Medulla oblongata (tissue), 1 donor: Measurements from ENCODE around the gene NUP88.

ENCODE experiments used
- DNase-seq: peaks from one replicate; pipeline ENCODE4 v3.0.0-alpha.2; 2015; ENCODE audit errors: extremely low spot score

Gene NUP88

DNA sequence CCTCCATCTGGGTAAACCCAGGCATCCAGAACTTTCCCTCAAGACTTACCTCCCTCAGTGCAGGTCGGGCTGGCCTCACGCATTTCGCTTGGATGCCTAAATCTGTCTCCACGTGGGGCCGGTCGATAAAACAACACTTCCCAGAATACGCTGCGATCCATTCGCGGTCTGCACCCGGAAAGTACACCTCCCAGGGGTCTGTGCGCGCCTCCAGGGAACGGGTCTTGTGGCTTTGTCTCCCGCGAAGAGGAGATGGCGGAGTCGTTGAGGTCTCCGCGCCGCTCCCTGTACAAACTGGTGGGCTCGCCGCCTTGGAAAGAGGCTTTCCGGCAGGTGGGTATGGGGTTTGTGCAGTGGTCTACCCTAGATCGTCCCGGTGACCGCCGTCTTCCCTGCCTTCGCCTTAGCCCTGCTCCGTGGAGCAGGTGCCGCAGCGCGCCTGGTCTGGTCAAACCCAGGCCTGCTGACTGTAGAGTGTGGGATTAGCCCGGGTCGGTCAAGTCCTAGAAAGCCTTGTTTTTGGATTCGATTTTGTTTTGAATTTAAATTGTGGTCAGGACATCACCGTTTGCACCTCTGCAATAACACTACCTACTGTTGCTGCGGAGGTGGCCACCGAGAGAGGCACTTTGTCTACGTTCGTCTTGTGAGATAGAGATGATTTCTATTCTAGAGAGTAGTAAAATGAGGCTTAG lies 644 bp upstream of the NUP88 start, which contains the start of gene RPAIN:
Gene RPAIN (plus strand): TSS at position 224 of the 695 bp plus-strand sequence. CDS start 29 bp downstream, at position 253.
- DNase-seq: peak; percentile 94

- peak; percentile 34 for DNase-seq
These were observed 555 bp downstream of the NUP88 start for GRCh38 chr17:5418858-5419355.

GRCh38 chr17:5416901-5417300 lies 2.6 kb downstream of the NUP88 start:
- no peak for DNase-seq

DNA sequence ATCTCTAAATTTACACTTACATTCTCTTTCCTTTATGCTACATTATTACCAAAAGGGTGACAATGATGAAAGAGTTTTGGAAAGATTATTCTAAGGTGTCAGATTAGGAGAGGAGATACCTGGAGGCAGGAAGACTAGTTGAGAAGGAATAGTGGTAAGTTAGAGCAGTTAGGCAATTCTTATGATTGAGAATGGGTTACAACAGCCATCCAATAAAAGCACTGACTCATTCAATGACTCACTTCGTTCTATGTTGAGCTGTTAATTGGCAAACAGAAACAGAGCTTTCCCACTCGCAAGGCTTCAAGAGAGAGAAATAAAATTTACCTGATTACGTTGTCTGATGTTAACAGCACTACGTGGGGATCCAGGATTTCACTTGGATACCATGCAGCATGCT lies 5.8 kb downstream of the NUP88 start:
- DNase-seq: no peak

GRCh38 chr17:5410594-5411272 lies 8.7 kb downstream of the NUP88 start:
- DNase-seq: no peak

- DNase-seq: no peak
These were observed 11.3 kb downstream of the NUP88 start for GRCh38 chr17:5408186-5408585.

- DNase-seq: no peak
These were observed 14.1 kb downstream of the NUP88 start for GRCh38 chr17:5405400-5405799.

- no peak for DNase-seq
These were observed 19.7 kb downstream of the NUP88 start for GRCh38 chr17:5399767-5400166.

DNA sequence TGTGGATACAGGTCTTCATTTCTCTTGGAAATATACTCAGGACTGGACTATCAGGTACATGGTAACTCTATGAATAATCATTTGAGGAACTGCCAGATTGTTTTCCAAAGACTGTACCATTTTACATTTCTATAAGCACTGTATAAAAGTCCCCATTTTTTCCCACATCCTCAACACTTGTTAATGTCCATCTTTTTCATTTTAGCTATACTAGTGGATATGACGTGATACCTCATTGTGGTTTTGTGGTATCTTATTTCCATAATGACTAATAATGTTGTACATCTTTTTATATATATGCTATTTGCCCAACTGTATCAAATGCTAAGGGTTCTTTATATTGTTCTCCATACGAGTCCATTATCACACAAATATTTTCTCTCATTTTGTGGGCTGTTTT lies 22.9 kb downstream of the NUP88 start:
- no peak for DNase-seq

- DNase-seq: no peak
These were observed 27.8 kb downstream of the NUP88 start for GRCh38 chr17:5391678-5392077.

GRCh38 chr17:5381542-5381941 lies 37.9 kb downstream of the NUP88 start:
- no peak for DNase-seq

GRCh38 chr17:5380491-5381135 lies 38.8 kb downstream of the NUP88 start:
- no peak for DNase-seq

DNA sequence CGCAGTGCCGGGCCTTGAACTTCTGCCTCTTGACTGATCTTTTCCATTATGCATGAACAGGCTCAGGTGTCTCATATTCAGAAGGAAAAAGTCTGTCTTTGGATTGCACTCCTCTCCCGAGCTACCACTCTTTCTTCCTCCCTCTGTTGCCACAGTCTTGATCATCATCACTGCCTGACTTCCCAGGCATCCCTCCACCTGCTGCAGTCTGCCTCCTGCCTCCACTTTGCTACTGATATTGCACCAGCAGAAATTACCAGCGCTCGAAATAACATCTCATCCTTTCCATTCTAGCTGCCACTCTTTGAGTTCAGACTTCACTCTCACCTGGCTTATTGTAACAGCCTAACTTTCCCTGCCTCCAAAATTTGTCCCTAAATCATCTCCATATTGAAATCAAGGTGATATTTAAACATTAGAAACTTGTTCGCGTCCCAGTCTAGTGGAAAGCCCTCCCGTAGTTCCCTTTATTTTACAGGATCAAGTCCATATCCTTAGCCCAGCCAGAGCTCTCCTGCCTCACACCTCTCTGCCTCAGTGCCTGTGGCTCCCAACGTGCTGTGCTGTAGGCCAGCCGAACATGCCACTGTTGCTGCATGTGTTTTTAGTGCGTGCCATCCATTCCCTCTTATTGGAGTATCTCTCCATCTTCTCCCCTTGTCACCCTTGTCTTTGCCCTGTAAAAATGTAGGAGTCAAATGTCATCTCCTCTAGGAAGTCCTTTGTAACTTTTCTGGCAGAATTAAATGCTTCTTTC lies 39.9 kb downstream of the NUP88 start:
- DNase-seq: no peak

- no peak for DNase-seq
These were observed 40.8 kb downstream of the NUP88 start for GRCh38 chr17:5378566-5379207.

GRCh38 chr17:5373112-5373511 lies 46.4 kb downstream of the NUP88 start:
- DNase-seq: no peak

DNA sequence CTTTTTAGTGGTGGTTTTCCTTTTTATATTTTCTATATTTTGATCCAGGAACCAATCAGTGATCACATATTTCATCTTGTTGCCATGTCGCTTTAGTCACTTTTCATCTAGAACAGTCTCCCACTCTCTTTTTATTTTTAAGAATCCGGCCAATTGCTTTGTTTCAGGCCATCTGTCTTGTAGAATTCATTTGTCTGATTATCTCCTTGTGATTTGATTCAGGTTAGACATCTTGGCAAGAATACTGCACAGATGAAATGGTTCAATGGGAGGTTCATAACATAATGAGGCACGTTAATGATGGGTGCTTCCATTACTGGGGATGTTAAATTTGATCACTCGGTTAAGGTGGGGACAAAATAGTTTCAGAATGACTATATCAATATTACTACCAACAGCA lies 49.1 kb downstream of the NUP88 start:
- DNase-seq: no peak

- DNase-seq: no peak
These were observed 53.6 kb downstream of the NUP88 start for GRCh38 chr17:5365831-5366230.

GRCh38 chr17:5364696-5365095 lies 54.8 kb downstream of the NUP88 start:
- DNase-seq: no peak

- DNase-seq: no peak
These were observed 55.3 kb downstream of the NUP88 start for GRCh38 chr17:5364156-5364555.

DNA sequence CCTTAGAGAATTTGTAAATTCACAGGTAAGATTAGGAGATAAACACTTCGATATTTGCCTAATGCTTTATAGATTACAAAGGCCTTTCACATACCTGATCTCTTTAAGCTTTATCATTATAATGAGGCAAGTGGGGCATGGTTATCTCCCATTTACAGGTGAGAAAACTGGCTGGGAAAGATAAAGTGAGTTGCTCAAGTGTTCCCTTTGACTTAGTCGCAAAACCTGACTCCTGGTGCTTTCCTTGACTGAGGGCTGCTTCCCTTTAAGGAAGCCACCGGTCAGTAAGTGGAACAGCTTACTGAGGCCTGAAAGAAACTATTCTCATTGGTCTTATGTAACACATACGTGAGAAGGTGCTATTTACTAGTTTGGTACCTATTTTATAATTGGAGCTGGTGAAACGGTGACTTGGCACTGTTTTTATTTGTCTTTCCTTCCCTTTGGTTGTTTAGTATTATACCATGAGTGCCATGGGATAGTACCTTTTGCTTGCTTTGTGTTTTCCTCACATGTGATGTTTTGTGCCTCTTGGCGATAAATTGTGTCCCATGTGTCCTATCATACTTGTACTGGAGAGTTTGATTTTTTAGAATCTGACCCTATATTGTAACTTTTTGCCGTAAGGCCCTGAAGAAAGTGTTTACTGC lies 57.2 kb downstream of the NUP88 start:
- DNase-seq: no peak

DNA sequence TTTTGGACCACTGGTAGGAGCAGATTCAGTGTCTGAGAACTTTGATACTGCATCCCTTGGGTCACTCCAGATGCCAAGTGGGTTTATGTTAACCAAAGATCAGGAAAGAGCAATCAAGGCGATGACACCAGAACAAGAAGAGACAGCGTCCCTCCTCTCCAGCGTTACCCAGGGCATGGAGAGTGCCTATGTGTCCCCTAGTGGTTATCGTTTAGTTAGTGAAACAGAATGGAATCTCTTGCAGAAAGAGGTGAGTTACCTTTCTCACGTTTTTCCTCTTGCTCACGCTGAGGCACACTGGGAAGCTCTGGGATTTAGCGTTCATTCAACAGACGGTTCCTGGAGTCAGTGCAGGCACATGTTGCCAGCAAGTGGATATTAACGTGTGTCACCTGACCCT lies 58.0 kb downstream of the NUP88 start:
- DNase-seq: no peak
